ENCODE results near the gene DDI2. TPM values are rescaled to one million over a fixed set of nuclear protein-coding genes. Genes with fewer than 3 reads are reported as not detected.

Gene DDI2
- total and polyA plus RNA-seq, 9 of the 15 experiments (the other 6 are each of a cell fraction or from before 2014, with no cell fraction given) = 6.5 to 48.4 (median 21.2) TPM

DNA sequence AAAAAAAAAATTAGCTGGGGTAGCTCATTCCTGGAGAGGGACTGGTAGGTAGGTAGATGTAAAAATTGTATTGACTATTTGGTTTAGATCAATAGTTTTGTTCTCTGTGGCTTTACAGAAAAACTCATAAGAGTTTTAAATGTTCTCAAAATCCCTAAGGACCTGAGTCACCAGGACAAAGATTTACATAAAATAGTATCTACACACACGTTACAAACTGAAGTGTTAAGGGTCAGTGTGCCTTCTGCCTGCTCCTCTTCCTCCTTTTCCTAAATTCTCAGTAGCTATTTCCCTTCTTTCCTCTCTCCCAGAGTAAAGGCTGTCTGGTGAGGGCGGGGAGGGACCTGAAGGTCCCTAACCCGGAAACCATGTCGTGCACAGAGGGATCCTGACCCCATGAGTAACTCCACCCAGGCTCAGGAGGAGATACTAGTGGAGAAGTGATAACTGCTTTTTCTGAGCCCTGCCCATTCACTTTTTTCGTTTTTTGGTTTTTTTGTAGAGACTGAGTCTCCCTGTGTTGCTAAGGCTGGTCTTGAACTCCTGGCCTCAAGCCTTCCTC lies 74.9 kb downstream of the DDI2 start:
- 2% methylated on average over 5 of the region's 5 CpGs for WGBS (ENCODE audit: insufficient coverage, low coverage, missing lambda C conversion rate)
- in situ Hi-C loops (cut with MboI) = no loop called here
- POLR2A ChIA-PET = interaction anchor here (0.6 to 1.7 kb wide), 4 partner anchors 11 to 249 kb away, joined by 3 to 8 read pairs (median 4); no protein-coding TSS in a partner anchor
- peak; percentile 75 for TF ChIP-seq ELF1 (tag; IDR thresholded peaks at IDR 0.05)
- TF ChIP-seq, protein P1, sequence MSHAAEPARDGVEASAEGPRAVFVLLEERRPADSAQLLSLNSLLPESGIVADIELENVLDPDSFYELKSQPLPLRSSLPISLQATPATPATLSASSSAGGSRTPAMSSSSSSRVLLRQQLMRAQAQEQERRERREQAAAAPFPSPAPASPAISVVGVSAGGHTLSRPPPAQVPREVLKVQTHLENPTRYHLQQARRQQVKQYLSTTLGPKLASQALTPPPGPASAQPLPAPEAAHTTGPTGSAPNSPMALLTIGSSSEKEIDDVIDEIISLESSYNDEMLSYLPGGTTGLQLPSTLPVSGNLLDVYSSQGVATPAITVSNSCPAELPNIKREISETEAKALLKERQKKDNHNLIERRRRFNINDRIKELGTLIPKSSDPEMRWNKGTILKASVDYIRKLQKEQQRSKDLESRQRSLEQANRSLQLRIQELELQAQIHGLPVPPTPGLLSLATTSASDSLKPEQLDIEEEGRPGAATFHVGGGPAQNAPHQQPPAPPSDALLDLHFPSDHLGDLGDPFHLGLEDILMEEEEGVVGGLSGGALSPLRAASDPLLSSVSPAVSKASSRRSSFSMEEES (CRISPR knock-in tag; IDR thresholded peaks at IDR 0.05) = no peak
- TF ChIP-seq RAD51 (IDR thresholded peaks at IDR 0.05; ENCODE audit: borderline replicate concordance, low read depth) = no peak
- TF ChIP-seq ZNF282 (CRISPR knock-in tag; IDR thresholded peaks at IDR 0.05) = no peak
- no peak for TF ChIP-seq STAG1 (CRISPR knock-in tag; IDR thresholded peaks at IDR 0.05; ENCODE audit: borderline replicate concordance)
- 0 out of 4 replicates have a peak, but pooled peaks of 1 of the 2 experiments have one; percentile 4 for TF ChIP-seq RAD21 (CRISPR knock-in tag; conservative IDR thresholded peaks at IDR 0.05 in 1 of 2, IDR thresholded peaks at IDR 0.05 in 1 of 2)
- TF ChIP-seq, protein P2, sequence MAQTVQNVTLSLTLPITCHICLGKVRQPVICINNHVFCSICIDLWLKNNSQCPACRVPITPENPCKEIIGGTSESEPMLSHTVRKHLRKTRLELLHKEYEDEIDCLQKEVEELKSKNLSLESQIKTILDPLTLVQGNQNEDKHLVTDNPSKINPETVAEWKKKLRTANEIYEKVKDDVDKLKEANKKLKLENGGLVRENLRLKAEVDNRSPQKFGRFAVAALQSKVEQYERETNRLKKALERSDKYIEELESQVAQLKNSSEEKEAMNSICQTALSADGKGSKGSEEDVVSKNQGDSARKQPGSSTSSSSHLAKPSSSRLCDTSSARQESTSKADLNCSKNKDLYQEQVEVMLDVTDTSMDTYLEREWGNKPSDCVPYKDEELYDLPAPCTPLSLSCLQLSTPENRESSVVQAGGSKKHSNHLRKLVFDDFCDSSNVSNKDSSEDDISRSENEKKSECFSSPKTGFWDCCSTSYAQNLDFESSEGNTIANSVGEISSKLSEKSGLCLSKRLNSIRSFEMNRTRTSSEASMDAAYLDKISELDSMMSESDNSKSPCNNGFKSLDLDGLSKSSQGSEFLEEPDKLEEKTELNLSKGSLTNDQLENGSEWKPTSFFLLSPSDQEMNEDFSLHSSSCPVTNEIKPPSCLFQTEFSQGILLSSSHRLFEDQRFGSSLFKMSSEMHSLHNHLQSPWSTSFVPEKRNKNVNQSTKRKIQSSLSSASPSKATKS (CRISPR knock-in tag; IDR thresholded peaks at IDR 0.05) = no peak
- no peak for TF ChIP-seq TARDBP (IDR thresholded peaks at IDR 0.05)
- no peak for TF ChIP-seq ELF2 (CRISPR knock-in tag; IDR thresholded peaks at IDR 0.05)
- TF ChIP-seq, protein P3, sequence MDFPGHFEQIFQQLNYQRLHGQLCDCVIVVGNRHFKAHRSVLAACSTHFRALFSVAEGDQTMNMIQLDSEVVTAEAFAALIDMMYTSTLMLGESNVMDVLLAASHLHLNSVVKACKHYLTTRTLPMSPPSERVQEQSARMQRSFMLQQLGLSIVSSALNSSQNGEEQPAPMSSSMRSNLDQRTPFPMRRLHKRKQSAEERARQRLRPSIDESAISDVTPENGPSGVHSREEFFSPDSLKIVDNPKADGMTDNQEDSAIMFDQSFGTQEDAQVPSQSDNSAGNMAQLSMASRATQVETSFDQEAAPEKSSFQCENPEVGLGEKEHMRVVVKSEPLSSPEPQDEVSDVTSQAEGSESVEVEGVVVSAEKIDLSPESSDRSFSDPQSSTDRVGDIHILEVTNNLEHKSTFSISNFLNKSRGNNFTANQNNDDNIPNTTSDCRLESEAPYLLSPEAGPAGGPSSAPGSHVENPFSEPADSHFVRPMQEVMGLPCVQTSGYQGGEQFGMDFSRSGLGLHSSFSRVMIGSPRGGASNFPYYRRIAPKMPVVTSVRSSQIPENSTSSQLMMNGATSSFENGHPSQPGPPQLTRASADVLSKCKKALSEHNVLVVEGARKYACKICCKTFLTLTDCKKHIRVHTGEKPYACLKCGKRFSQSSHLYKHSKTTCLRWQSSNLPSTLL (IDR thresholded peaks at IDR 0.05) = no peak
- TF ChIP-seq, protein P4, sequence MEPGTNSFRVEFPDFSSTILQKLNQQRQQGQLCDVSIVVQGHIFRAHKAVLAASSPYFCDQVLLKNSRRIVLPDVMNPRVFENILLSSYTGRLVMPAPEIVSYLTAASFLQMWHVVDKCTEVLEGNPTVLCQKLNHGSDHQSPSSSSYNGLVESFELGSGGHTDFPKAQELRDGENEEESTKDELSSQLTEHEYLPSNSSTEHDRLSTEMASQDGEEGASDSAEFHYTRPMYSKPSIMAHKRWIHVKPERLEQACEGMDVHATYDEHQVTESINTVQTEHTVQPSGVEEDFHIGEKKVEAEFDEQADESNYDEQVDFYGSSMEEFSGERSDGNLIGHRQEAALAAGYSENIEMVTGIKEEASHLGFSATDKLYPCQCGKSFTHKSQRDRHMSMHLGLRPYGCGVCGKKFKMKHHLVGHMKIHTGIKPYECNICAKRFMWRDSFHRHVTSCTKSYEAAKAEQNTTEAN (CRISPR knock-in tag; IDR thresholded peaks at IDR 0.05) = 0 out of 2 replicates have a peak, but pooled peaks have one; percentile 16
- no peak for TF ChIP-seq MCM5 (IDR thresholded peaks at IDR 0.05; ENCODE audit: low read depth)
- no peak for TF ChIP-seq CBX8 (IDR thresholded peaks at IDR 0.05; ENCODE audit: borderline replicate concordance, extremely low read depth, low read depth, low read length, poor library complexity, severe bottlenecking)
- TF ChIP-seq ZBTB8A (IDR thresholded peaks at IDR 0.05; ENCODE audit: partially characterized antibody) = no peak

More for the DNA sequence above, 74.9 kb downstream of the DDI2 start:
- Histone ChIP-seq H3K9me3 (replicated peaks; ENCODE audit: control insufficient read depth, insufficient read depth, low read depth, low read length) (no peaks in the 10 kb centered on the region; the same call in 1 of the 2 replicates), H3K9ac (ENCODE audit: insufficient read depth in 1 of 2, low read depth in 2 of 2, low read length in 2 of 2) (peak overlapping the region; percentile 48 to 66; a peak in 3 of 4 replicates), H3K27ac (ENCODE audit: extremely low read depth, low read depth, low read length) (peak overlapping the region; percentile 63), H3K36me3 (ENCODE audit: control insufficient read depth, insufficient read depth, low read length) (peaks cover 53% of the 10 kb centered on the region), H3K4me1 (replicated peaks in 1 of 2; ENCODE audit: control insufficient read depth in 2 of 2, insufficient read depth in 2 of 2, low read length in 2 of 2) (peaks cover 13 to 22% of the 10 kb centered on the region in 2 experiments; a peak in 4 of 5 replicates), H3K27me3 (ENCODE audit: control insufficient read depth in 2 of 2, insufficient read depth in 2 of 2, low read length in 2 of 2) (no peaks in the 10 kb centered on the region), H4K20me1 (replicated peaks; ENCODE audit: control insufficient read depth, insufficient read depth, low read length) (no peaks in the 10 kb centered on the region; the same call in 1 of the 2 replicates), H3K79me2 (ENCODE audit: control insufficient read depth, insufficient read depth, low read length) (peaks cover 75% of the 10 kb centered on the region), H3K4me2 (ENCODE audit: insufficient read depth, low read length) (peak overlapping the region; percentile 65), H2AFZ (ENCODE audit: low read depth, low read length) (peak overlapping the region; percentile 60), H3K4me3 (no peak overlapping the region; the same call in 1 of the 2 replicates), H3K9me1 (ENCODE audit: control insufficient read depth, insufficient read depth, low read length) (no peaks in the 10 kb centered on the region)
- ATAC-seq (peak; percentile 97), DNase-seq (ENCODE audit: extremely low read depth in 1 of 4, low spot score in 3 of 4) (peak; percentile 59 to 89 (median 74)), FAIRE-seq (peak; percentile 87)
- intact Hi-C loops (cut with micrococcal nuclease) = no loop called here
- BruUV-seq (replicated peaks) = no TSS peak
- CTCF ChIA-PET (ENCODE audit: low intra/inter-chr PET ratio) = no interaction called here
